SKM-1 treated with dmso at 0.1 percent for 144 hours (cell line): ENCODE data around the gene MCRS1.

Experiments used
- DNase-seq: peaks from one replicate; lab custom pipeline; 2025; ENCODE audit not compliant: unreplicated experiment; lab: John Stamatoyannopoulos, UW

Gene MCRS1

GRCh38 chr12:49557187-49557916 lies 10.6 kb downstream of the MCRS1 start:
- no peak for DNase-seq

GRCh38 chr12:49556391-49557186 lies 11.4 kb downstream of the MCRS1 start:
- DNase-seq: no peak

GRCh38 chr12:49555631-49556390 lies 12.1 kb downstream of the MCRS1 start:
- DNase-seq: no peak

- DNase-seq: no peak
These were observed 13.7 kb downstream of the MCRS1 start for GRCh38 chr12:49554266-49554665.

GRCh38 chr12:49553512-49554088 lies 14.3 kb downstream of the MCRS1 start:
- no peak for DNase-seq

GRCh38 chr12:49552899-49553298 lies 15.0 kb downstream of the MCRS1 start:
- DNase-seq: no peak

GRCh38 chr12:49552425-49552824 lies 15.5 kb downstream of the MCRS1 start:
- DNase-seq: no peak

GRCh38 chr12:49552014-49552413 lies 15.9 kb downstream of the MCRS1 start:
- no peak for DNase-seq

- DNase-seq: no peak
These were observed 17.2 kb downstream of the MCRS1 start for GRCh38 chr12:49550693-49551252.

GRCh38 chr12:49549735-49550692 lies 17.9 kb downstream of the MCRS1 start:
- DNase-seq: no peak

GRCh38 chr12:49548822-49549648 lies 18.9 kb downstream of the MCRS1 start:
- no peak for DNase-seq

- DNase-seq: no peak
These were observed 19.5 kb downstream of the MCRS1 start for GRCh38 chr12:49548481-49548821.

GRCh38 chr12:49547090-49547690 lies 20.8 kb downstream of the MCRS1 start:
- DNase-seq: no peak

- DNase-seq: no peak
These were observed 21.5 kb downstream of the MCRS1 start for GRCh38 chr12:49546481-49546880.

- DNase-seq: no peak
These were observed 22.1 kb downstream of the MCRS1 start for GRCh38 chr12:49545815-49546214.

GRCh38 chr12:49543914-49544815 lies 23.8 kb downstream of the MCRS1 start:
- no peak for DNase-seq

- no peak for DNase-seq
These were observed 24.6 kb downstream of the MCRS1 start for GRCh38 chr12:49543221-49543913.
